GM19468 (cell line): ENCODE results near the gene ATF7.
"Not testable (repeated sequence)": the region's sequence is repeated elsewhere in the genome, so short reads cannot be mapped to it uniquely, and the experiment has no call there.

Experiments
- ATAC-seq: cut with Tn5 transposase; IDR thresholded peaks from one replicate; pipeline ENCODE4 v1.9.1; 2021; ENCODE audit warnings: mild to moderate bottlenecking, moderate library complexity, moderate number of reproducible peaks; ENCODE audit not compliant: unreplicated experiment; ENCODE audit errors: extremely low read depth

The ATF7 gene

DNA sequence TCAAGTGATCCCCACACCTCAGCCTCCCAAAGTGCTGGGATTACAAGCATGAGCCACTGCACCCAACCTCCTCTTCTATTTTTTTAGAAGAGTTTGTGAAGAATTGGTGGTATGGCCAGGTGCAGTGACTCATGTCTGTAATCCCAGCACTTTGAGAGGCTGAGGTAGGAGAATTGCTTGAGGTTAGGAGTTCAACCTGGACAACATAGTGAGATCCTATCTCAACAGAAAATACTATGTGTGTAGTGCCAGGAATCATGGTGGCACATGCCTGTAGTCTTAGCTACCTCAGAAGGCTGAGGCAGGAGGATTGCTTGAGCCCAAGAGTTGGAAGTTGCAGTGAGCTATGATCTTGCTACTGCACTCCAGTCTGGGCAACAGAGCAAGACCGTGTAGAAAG, 5.5 kb upstream of the ATF7 start:
- ATAC-seq, result no peak

DNA sequence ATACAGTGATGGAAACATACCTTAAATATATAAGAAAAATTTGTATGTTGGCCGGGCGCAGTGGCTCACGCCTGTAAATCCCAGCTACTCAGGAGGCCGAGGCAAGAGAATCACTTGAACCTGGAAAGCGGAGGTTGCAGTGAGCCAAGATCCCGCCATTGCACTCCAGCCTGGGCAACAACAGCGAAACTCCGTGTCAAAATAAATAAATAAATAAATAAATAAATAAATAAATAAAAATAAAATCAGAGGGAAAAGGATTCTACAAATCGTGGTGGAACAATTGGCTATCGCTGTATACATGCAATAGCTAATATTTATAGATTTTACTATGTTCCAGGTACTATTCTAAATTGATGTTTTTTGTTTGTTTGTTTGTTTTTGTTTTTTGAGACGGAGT, 1.7 kb upstream of the ATF7 start:
- no peak for ATAC-seq

DNA sequence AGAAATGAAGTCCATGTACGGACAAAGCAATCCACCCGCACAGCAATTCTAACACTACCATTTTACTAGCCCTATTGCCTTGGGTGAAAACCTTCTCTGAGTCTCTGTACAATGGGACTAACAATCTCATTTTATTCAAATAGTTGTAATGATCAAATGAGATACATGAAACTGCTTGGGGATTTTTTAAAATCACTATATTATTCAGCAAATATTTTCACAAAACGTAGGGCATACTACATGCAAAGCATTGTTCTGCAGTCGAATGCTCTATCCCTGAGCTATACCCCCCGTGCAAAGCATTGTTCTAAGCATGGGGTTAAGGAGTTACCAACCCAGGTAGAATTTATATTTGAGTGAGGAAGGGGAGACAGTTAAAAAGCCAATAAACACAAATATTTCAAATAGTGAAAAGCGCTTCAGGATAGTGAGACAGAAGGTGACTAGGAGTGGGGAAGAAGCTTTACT, 554 bp upstream of the ATF7 start:
- ATAC-seq, result no peak

DNA sequence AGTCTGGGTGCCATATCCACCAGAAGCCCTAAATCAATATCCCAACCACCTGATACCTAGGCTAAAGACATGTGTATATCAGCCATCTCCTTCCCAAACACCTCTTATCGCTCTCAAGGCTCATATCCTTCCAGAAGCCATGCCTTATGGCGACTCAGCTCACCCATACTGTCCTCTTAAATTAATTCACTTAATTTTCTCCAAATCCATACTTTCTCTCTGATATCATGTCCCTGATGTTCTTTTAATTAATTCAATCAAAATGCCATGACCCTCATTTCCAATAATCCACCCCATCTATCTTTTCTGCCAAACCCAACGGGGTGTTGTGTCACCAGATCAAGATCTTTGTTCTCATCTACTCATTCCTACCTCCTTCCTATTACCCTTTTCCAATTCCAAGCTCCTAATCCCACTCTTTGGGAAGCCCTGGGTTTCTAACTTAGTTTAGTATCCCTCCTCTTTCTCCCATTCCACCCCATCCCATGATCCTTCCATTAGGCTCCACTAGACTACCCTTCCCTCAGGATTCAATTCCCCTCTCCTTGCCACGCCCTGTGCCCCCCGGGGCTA, 723 bp downstream of the ATF7 start:
- ATAC-seq, result no peak

DNA sequence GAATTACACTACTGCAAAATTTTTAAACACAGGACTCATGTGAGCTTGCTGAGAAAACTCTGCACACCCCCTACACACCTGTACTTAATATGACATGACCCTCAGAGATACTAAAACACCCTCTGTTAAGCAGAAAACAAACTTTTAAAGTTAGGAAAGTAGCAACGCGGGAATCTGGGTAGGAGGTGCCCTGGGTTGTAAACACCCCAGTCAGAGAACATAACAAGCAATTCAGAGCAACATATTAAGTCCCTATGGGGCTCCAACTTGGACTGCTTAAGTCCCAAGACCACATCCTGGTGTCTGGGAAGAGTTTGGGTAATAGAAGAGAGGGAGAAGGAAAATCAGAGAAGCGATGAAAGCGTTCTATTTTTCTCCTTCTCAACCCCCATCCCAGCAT, 1.2 kb downstream of the ATF7 start:
- no peak for ATAC-seq

DNA sequence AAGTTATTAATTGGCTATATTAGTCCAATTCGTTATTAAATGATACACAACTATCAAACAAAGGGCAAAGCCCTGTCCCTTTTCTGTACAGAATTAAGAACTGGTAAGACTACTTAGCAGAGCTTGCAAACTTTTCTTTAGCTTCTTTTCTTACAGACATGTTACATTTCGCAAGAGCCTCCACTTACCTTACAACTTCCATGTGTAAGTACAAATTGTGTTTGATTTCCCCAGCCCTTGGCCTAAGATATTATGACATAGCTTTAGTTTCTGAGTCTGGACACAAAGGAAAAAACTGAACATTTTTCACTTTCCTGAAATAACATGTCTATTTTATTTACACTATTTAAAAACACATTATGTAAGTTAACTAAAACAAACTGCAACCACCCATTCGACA, 1.7 kb downstream of the ATF7 start:
- no peak for ATAC-seq

DNA sequence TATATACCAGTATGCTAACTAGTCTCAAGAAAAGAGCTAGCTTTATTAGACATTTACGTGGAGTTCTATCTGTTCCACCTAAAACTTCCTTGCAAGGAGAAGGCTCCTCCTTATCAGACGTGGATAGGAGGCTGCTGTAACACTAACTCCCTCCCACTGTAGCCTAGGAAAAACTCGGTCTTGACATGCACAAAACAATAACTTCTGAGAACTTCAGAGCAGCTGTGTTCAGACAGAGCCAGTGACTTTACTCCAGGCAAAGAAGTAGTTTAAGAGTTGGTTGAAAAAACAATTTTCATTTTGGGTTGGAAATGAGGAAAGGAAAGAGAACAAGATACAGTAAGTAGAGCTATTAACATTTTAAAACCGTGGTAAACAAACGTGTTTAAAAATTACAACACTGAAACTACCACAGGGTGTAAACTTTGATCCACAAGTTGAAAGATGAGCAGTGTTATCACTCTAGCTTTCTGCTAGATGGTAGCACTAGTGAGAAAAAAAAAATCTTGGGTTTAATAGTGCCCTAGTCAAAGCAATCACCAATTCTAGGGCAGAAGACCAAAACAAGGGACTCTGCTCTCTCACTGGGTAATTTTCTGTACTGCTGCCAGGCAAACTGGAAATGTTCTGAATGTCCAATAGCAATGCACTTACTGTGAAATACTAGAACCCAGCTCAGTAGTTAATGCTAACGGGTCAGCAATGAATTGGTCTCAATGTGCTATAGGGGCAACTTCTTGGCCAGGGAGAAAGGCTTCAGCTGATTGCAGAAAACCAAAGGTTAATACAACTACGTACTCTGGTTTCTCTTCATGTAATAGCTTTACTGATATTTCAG, 2.4 kb downstream of the ATF7 start:
- no peak for ATAC-seq

DNA sequence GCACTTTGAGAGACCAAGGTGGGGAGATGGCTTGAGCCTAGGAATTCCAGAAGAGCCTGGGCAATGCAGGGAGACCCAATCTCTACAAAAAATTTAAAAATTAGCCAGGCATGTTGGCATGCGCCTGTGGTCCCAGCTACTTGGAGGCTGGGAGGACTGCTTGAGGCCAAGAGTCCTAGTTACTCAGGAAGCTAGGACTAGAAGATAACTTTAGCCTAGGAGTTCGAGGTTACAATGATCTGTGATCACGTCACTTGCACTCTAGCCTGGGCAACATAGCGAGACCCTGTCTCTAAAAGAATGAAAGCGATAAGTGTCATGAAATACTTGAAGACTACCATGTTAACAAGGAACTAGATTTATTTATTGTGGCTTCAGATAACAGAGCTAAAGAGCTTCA, 3.5 kb downstream of the ATF7 start:
- ATAC-seq, result no peak

DNA sequence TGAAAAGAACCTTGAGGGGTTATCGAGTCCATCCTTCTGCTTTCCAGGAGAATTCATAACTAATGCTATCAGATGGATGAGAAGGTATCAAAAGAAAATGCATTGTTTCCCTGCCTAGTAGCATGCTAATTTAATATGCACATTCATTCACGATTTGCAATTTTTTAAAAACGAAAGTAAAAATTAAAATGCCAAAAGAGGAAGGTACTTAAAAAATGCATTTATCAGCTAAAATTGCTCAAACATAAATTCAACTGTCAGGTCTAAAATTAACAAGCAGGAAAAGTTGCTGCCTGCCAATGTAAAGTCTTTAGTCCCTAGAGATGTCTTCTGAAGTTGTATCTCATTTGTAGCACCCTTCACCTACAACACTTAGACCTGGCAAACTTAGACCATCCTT, 7.9 kb downstream of the ATF7 start:
- no peak for ATAC-seq

DNA sequence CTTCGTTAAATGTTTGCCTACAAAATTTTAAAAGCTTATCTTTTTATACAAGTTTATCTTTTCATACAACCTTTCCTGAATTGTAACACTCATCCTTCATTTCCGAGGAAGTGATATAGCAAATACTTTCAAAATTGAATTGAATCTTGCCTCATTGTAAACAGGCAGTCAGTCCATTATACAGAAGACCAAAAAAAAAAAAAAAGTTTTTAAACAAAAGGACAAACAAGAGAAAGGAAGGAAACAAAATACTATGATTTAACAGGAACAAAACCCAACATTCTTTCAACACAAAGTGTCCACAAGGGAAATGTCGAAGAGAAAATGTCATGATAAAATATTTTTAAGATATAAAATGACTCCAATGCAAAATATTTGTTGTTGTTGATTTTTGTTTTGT, 8.5 kb downstream of the ATF7 start:
- no peak for ATAC-seq

DNA sequence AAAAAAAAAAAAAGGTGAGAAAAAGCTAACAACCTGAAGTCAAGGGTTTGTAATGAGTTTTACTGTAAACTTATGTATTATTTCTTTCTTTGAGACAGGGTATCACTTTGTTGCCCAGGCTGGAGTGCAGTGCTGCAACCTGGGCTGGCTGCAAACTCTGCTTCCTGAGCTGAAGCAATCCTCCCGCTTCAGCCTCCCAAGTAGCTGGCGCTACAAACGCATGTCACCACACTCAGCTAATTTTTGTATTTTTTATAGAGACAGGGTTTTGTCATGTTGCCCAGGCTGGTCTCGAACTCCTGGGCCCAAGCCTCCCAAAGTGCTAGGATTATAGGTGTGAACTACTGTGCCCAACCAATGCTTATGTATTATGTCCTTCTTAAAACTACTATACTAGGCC, 9.2 kb downstream of the ATF7 start:
- no peak for ATAC-seq

DNA sequence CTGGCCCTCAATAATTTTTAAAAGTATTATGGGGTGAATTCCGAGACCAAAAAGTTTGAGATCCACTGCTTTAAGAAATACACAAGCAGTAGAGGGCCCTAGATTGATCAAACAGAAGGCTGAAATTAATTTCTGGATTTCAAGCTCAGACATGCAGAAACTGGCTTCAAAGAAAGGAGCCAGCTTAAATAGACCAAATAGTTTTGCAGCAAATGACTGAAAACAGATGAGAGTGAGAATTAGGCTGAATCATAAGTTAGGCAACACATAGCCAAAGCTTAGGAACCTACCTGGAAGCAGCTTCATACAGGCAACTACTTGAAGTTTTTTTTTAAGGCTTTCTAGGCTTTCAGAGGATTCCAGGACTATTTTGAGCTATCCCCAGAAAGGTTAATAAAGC, 12.4 kb downstream of the ATF7 start:
- ATAC-seq, result no peak

DNA sequence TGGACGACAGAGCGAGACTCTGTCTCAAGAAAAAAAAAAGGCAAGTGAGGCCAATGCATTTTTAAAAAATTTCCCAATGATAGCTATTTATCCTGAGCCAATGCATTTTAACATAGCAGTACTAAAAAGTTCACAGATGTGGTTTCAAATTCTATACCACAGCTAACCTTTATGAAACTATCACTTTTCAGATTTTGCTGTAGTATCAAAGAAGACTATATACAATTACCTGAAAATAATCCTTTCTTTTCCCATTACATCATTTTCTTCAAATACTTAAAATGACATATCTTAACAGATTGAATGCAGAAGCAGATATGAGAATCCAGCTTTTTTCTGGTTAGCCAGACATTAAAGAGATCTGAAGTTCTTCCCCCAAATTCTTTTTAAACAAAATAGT, 13.2 kb downstream of the ATF7 start:
- ATAC-seq, result no peak

DNA sequence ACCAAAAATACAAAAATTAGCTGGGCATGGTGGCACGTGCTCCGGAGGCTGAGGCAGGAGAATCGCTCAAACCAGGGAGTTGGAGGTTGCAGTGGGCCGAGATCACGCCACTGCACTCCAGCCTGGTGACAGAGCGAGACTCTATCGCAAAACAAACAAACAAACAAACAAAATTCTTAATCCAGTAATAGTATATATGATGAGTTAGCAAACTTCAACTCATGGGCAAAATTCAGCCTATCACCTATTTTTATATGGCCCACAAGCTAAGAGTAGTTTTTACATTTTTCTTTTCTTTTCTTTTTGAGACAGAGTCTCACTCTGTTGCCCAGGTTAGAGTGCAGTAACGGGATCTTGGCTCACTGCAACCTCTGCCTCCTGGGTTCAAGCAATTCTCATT, 14.9 kb downstream of the ATF7 start:
- no peak for ATAC-seq

DNA sequence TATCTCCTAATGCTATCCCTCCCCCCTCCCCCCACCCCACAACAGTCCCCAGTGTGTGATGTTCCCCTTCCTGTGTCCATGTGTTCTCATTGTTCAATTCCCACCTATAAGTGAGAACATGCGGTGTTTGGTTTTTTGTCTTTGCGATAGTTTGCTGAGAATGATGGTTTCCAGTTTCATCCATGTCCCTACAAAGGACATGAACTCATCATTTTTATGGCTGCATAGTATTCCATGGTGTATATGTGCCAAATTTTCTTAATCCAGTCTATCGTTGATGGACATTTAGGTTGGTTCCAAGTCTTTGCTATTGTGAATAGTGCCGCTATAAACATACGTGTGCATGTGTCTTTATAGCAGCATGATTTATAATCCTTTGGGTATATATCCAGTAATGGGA, 19.5 kb downstream of the ATF7 start:
- not testable (repeated sequence) for ATAC-seq

DNA sequence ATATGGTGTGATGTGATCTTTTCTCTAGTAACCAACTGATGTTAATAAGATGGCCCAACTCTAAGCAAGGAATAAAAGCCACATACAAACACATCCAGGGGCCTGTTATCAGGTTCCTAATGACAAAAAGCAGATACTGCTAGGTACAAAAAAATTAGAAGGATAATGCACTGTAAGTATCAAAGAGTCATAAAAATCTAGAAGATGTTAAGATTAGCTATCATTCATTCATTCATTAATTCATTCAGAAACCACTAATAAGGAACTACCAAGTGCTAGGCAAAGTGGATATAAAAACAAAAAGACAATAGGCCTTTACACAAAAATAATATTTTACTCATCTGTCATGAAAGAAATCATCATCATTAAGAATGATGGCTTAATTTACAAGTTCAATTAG, 21.6 kb downstream of the ATF7 start:
- ATAC-seq, result no peak

DNA sequence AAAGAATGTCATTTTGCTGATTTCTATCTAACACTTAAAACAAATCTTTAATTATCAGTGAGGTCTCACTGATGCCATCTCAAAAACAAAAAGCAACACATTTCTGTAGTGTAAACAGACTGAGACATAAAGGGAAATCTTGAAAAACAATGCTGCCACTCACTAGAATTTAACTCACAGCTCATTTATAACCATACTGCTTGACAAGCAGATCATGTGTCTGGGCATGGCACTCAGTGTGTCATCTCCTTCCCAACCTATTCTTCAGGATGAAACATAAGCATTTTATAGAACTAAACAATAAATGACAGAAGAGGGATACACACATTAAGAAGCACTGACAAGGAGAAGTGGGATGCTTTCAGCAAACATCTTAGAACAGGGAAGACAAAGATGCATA, 22.4 kb downstream of the ATF7 start:
- no peak for ATAC-seq

DNA sequence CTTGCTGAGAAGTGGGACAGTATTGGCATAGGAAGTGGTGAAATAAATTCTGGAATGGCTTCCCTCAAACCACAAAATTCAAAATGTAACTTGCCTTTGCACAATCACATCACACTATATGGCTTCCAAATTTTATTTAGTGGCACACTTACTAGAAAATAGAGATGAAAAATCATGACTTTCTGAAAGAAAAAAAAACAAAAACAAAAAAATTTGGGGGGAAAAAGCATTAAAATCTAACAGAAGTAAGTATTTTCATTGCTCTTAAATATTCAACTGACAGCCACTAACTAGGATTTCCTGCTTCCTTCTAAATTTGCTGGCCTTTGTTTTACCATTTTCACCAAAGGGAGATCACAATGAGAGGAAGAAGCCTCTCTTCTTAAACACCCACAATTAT, 23.0 kb downstream of the ATF7 start:
- no peak for ATAC-seq

DNA sequence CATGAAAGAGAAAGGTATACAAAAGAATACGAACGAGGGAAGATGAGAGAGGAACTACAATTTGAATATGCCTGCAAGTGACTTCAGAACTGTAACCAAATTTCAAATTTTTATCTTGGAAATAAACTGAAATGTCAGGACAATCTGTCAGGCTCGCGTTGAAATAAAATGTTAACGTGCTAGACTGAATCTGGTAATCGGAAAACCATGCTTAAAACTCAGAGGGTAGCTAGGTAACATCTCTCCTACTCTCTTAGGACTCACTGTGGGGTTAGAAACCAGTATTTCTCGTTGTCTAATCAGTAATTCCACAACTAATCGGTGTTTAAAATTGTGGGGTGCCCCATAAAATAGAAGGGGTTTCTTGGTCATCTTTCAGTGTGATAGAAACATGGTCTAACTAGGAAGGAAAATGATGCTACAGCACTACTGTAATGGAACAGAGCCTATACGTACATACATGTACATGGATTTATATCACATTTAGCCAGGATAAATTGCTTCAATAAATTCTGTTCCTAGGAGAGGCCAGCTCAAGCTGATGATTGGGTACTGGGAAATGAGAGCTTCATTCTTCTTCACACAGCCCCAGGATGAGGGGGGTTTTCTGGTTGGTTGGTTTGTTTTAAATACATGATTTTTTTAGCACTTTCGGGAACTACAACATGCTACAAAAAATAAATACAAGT, 23.9 kb downstream of the ATF7 start:
- ATAC-seq, result no peak

DNA sequence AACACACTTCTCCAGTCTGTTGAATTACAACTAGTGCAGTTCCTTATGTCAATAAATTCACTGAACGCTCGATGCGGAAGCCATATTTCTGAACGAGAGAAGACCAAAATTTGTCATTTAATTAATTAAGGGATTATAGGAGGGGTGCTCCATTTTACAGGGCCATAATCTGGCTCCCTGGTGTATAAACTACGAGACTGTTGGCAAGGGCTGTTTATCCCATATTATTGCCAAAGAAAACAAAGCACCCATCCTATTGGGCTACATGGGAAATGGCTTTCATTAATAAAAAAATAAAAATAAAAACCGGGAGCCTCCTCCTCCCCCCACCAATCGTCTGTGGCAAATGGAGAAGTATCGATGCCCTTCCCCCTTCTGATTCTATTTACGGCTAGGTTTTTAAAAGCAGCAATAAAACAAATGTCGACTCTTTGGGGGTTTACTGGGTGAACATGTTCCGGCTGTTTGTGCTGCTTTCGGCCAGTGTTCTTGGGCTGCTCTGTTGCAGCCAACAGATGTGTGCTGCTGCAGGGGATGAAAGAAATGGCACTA, 24.8 kb downstream of the ATF7 start:
- ATAC-seq, result no peak
